KMS-11 (cell line): ENCODE results near the gene HECW1.

Experiments
- H2AFZ ChIP-seq: fragments of 200-600 bp; sonication (generic); 2 replicates; pipeline ENCODE4 v1.6.1; 2016; ENCODE audit warnings: antibody characterized with exemption, mixed run types, low read depth
- H3K27ac ChIP-seq: fragments of 200-600 bp; sonication (generic); 2 replicates; pipeline ENCODE4 v1.6.1; 2016; ENCODE audit warnings: mild to moderate bottlenecking, mixed run types
- H3K27me3 ChIP-seq: fragments of 200-600 bp; sonication (generic); 2 replicates; pipeline ENCODE4 v1.6.1; 2017; ENCODE audit warnings: mild to moderate bottlenecking, low read depth, mixed run types, moderate library complexity; ENCODE audit not compliant: insufficient read depth
- H3K36me3 ChIP-seq: fragments of 200-600 bp; sonication (generic); 2 replicates; pipeline ENCODE4 v1.6.1; 2017; ENCODE audit warnings: mild to moderate bottlenecking, mixed run types; ENCODE audit not compliant: insufficient read depth
- H3K4me1 ChIP-seq: fragments of 200-600 bp; sonication (generic); 2 replicates; pipeline ENCODE4 v1.6.1; 2016; ENCODE audit warnings: mild to moderate bottlenecking, low read depth, mixed run types; ENCODE audit not compliant: poor library complexity, severe bottlenecking
- H3K4me2 ChIP-seq: fragments of 200-600 bp; sonication (generic); 2 replicates; pipeline ENCODE4 v1.7.0; 2016; ENCODE audit warnings: mild to moderate bottlenecking, mixed run types
- H3K4me3 ChIP-seq: fragments of 200-600 bp; sonication (generic); IDR thresholded peaks from 2 replicates; pipeline ENCODE4 v1.6.1; 2017; ENCODE audit warnings: low read depth, low read length, mixed read lengths; ENCODE audit not compliant: insufficient read depth
- H3K79me2 ChIP-seq: fragments of 200-600 bp; sonication (generic); 2 replicates; pipeline ENCODE4 v1.6.1; 2016; ENCODE audit warnings: low read depth, mixed run types; ENCODE audit not compliant: insufficient read depth
- H3K9ac ChIP-seq: fragments of 200-600 bp; sonication (generic); 2 replicates; pipeline ENCODE4 v1.6.1; 2016; ENCODE audit warnings: mild to moderate bottlenecking, mixed run types
- H4K20me1 ChIP-seq: fragments of 200-600 bp; sonication (generic); 2 replicates; pipeline ENCODE4 v1.6.1; 2016; ENCODE audit warnings: mild to moderate bottlenecking, mixed run types; ENCODE audit not compliant: insufficient read depth
- CTCF ChIP-seq: fragments of 200-600 bp; sonication (generic); conservative IDR thresholded peaks from 2 replicates; pipeline ENCODE4 v1.6.1; 2017; ENCODE audit warnings: low read depth, mild to moderate bottlenecking, antibody characterized with exemption, low read length, moderate library complexity, mixed read lengths

The HECW1 gene

GRCh38 chr7:43249823-43250145, 137.3 kb downstream of the HECW1 start:
- H3K4me1 ChIP-seq, result no peaks in the 10 kb centered on the region
- no peaks in the 10 kb centered on the region for H3K36me3 ChIP-seq
- H3K27me3 ChIP-seq, result no peaks in the 10 kb centered on the region
- no peaks in the 10 kb centered on the region for H4K20me1 ChIP-seq
- no peak overlapping the region for H3K4me3 ChIP-seq
- no peak overlapping the region for H3K9ac ChIP-seq
- no peaks in the 10 kb centered on the region for H3K79me2 ChIP-seq
- H2AFZ ChIP-seq, result no peak overlapping the region
- no peak for TF ChIP-seq CTCF
- no peak overlapping the region for H3K27ac ChIP-seq
- no peak overlapping the region for H3K4me2 ChIP-seq

- H3K27me3 ChIP-seq, result no peaks in the 10 kb centered on the region
- H3K4me1 ChIP-seq, result peaks cover 11% of the 10 kb centered on the region
- peak overlapping the region; percentile 12 for H3K4me2 ChIP-seq
- H3K9ac ChIP-seq, result no peak overlapping the region
- peak overlapping the region; percentile 31 for H2AFZ ChIP-seq
- TF ChIP-seq CTCF, result peak; percentile 100
- no peaks in the 10 kb centered on the region for H3K36me3 ChIP-seq
- no peak overlapping the region for H3K27ac ChIP-seq
- no peaks in the 10 kb centered on the region for H4K20me1 ChIP-seq
- no peaks in the 10 kb centered on the region for H3K79me2 ChIP-seq
- H3K4me3 ChIP-seq, result no peak overlapping the region
Observed at GRCh38 chr7:43260980-43261878, 148.8 kb downstream of the HECW1 start.

GRCh38 chr7:43265139-43265538, 152.7 kb downstream of the HECW1 start:
- no peak for TF ChIP-seq CTCF
- Histone ChIP-seq H3K27me3 (no peaks in the 10 kb centered on the region), H3K4me3 (no peak overlapping the region), H4K20me1 (no peaks in the 10 kb centered on the region), H3K79me2 (no peaks in the 10 kb centered on the region), H3K36me3 (no peaks in the 10 kb centered on the region), H3K9ac (no peak overlapping the region), H3K27ac (no peak overlapping the region), H2AFZ (no peak overlapping the region), H3K4me1 (peaks cover 11% of the 10 kb centered on the region), H3K4me2 (no peak overlapping the region)

- no peak for TF ChIP-seq CTCF
Observed at GRCh38 chr7:43273939-43274719, 161.7 kb downstream of the HECW1 start.

More at GRCh38 chr7:43273939-43274719, 161.7 kb downstream of the HECW1 start:
- H3K27me3 ChIP-seq, result no peaks in the 10 kb centered on the region
- no peaks in the 10 kb centered on the region for H3K79me2 ChIP-seq
- no peak overlapping the region for H3K9ac ChIP-seq
- H4K20me1 ChIP-seq, result no peaks in the 10 kb centered on the region
- no peaks in the 10 kb centered on the region for H3K4me1 ChIP-seq
- no peaks in the 10 kb centered on the region for H3K36me3 ChIP-seq
- H3K27ac ChIP-seq, result no peak overlapping the region
- no peak overlapping the region for H3K4me3 ChIP-seq
- H2AFZ ChIP-seq, result no peak overlapping the region
- no peak overlapping the region for H3K4me2 ChIP-seq
